GM12874 (cell line): Measurements from ENCODE around the gene SLC12A7.

Experiments
- CTCF ChIP-seq: IDR thresholded peaks from 2 replicates; pipeline ENCODE4 v1.5.1; 2011; ENCODE audit warnings: low read depth, mild to moderate bottlenecking, control low read depth, low read length, moderate library complexity; ENCODE audit not compliant: insufficient read depth

The SLC12A7 gene

GRCh38 chr5:1031306-1031959 lies 80.4 kb downstream of the SLC12A7 start:
- no peak for TF ChIP-seq CTCF

DNA sequence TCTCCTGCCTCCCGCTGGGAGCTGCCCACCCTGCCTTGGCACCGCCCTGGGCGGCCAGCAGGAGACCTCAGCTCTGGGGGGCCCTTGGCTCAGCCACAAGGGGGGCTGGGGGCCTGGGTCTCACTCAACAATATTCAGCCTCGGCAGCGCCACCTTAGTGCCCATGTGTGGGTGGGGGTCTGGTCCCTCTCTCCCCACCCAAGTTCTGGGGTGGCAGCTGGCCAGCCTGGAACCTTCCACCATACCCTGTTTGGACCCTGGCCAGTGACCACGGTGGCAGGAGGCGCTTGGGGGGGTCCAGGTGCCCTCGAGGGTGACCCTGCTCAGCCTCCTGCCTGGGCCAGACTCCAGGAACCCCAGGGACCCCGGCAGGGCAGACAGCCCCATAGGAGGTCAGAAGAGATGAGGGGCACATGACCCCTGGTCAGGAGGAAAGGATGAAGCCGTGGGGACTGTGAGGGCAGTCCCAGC lies 81.0 kb downstream of the SLC12A7 start:
- no peak for TF ChIP-seq CTCF

DNA sequence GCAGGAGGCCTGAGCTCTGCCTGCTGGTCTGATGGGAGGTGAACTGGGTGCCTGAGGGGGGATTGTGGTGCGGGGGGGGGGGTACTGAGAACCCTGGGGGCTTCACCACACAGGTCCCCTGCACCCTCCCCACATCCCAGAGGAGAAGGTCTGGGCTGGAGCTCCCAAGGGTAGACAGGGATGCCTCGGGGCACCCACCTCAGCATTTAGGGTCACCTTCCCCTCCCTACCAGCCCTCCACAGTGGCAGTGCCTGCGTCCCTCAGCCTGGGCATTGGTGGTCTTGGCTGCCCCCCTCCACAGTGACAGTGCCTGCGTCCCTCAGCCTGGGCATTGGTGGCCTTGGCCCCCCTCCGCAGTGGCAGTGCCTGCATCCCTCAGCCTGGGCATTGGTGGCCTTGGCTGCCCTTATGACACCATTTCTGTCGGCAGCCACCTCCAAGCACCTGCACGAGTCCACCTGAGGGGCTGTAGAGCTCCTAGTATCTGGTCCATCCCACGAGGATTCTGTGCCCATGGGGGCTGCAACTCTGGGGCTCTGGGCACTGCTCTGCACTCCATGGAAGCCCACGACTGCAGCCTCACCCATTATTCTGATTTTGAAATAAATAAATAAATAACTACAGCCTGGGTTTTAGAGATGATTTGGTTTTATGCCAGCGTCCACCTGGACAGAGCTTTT lies 81.8 kb downstream of the SLC12A7 start:
- TF ChIP-seq CTCF: no peak

DNA sequence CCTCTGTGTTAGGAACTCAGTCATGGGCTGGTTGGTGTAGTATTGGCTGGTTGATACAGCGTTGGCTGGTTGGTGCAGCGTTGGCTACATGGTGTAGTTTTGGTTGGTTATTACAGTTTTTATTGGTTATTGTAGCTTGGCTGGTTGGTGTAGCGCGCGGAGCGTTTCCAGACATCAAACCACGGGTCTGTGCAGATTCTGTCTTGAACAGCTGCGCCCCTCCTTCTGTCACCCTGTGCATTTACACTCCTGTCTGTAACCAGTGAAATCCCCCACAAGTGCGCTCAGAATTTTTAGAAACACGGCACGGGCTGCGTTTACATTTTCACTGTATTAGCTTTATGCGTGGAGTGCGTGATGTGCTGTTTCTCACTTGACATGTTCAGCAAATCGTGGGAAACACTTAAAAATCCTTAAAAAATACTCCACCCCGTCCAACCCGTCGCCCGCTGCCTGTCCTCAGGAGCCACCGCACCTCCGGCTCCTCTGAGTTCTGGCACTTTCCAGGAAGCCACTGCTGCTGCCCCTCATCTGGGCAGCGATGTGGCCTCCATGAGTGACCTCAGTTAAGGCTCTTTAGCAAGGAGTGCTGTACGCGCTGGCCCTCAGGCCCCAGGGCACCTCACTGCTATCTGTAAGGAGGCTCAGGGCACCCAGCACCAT lies 82.5 kb downstream of the SLC12A7 start:
- TF ChIP-seq CTCF: no peak

- no peak for TF ChIP-seq CTCF
Measured at GRCh38 chr5:1028481-1029281, 83.2 kb downstream of the SLC12A7 start.

DNA sequence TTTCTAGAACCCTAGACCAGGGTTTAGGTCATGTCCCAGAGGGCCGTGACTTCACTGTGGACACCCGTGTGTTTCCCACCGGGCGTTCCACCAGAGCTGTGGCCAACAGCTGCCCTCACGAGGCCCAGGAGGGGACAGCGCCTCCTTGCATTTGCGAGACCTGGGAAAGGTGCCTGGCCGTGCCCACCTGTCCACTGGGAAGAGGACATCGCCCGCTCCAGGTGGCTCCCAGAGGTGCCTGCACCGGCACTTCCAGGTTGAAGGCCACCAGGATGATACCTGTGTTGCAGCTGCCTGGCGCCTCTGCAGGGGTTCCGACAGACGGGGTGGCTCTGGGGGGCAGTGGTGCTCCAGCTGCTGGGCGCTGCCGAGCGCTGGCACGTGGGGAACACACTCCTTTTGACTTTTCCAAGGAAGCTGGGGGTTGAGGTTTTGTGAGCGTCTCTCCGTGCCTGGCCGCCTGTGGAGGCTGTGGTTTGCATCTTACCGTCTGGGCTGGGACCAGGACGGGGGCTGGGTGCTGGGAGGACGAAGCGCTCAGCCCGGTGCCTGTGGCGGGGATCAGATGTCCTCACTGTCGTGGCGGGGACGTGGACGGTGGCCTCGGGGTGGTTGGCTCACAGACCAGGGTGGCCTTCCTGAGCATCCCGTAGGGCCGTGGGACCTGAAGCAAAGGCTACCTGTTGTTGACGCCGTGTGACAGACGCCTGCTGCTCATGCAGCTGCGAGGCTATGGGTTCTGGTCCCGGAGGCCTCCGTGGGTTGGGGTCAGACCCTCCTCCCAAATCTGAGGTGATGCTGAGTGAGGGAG lies 84.0 kb downstream of the SLC12A7 start:
- no peak for TF ChIP-seq CTCF
